Loucy (cell line): Measurements from ENCODE around the gene SLF2.
"Not testable (repeated sequence)": the region's sequence is repeated elsewhere in the genome, so short reads cannot be mapped to it uniquely, and the experiment has no call there.

Experiments used
- H2AFZ ChIP-seq: fragments of 200-600 bp; sonication (generic); 2 replicates; pipeline ENCODE4 v1.6.0; 2016; ENCODE audit warnings: antibody characterized with exemption, mild to moderate bottlenecking, low read length, moderate library complexity
- H3F3A ChIP-seq: fragments of 200-600 bp; 2 replicates; pipeline ENCODE4 v1.6.0; 2016; ENCODE audit warnings: antibody characterized with exemption, low read depth, mild to moderate bottlenecking
- H3K27me3 ChIP-seq: fragments of 200-600 bp; sonication (generic); 2 replicates; pipeline ENCODE4 v1.6.1; 2014; ENCODE audit warnings: low read length, mild to moderate bottlenecking; ENCODE audit not compliant: insufficient read depth, poor library complexity, severe bottlenecking
- H3K36me3 ChIP-seq: fragments of 200-600 bp; sonication (generic); 2 replicates; pipeline ENCODE4 v1.6.1; 2016; ENCODE audit warnings: low read length; ENCODE audit not compliant: insufficient read depth
- H3K4me1 ChIP-seq: fragments of 200-600 bp; sonication (generic); 2 replicates; pipeline ENCODE4 v1.5.1; 2014; ENCODE audit warnings: low read length, mild to moderate bottlenecking; ENCODE audit not compliant: insufficient read depth, poor library complexity, severe bottlenecking
- H3K4me2 ChIP-seq: fragments of 200-600 bp; sonication (generic); 2 replicates; pipeline ENCODE4 v1.6.0; 2014; ENCODE audit warnings: antibody characterized with exemption, low read length, low read depth, mild to moderate bottlenecking; ENCODE audit not compliant: poor library complexity, severe bottlenecking
- H3K4me3 ChIP-seq: fragments of 200-600 bp; sonication (generic); 2 replicates; pipeline ENCODE4 v1.5.1; 2014; ENCODE audit warnings: low read length, mild to moderate bottlenecking, mixed read lengths; ENCODE audit not compliant: poor library complexity, severe bottlenecking
- H3K79me2 ChIP-seq: fragments of 200-600 bp; sonication (generic); 2 replicates; pipeline ENCODE4 v1.6.1; 2014; ENCODE audit warnings: low read length; ENCODE audit not compliant: insufficient read depth
- H3K9ac ChIP-seq: fragments of 200-600 bp; sonication (generic); 2 replicates; pipeline ENCODE4 v1.6.0; 2014; ENCODE audit warnings: mild to moderate bottlenecking, low read depth, low read length, moderate library complexity; ENCODE audit not compliant: poor library complexity, severe bottlenecking
- H3K9me2 ChIP-seq: fragments of 200-600 bp; sonication (generic); replicated peaks from 2 replicates; pipeline ENCODE4 v1.6.1; 2016; ENCODE audit warnings: low read depth, low read length, mixed read lengths
- H3K9me3 ChIP-seq: fragments of 200-600 bp; sonication (generic); 2 replicates; pipeline ENCODE4 v1.6.1; 2014; ENCODE audit warnings: mild to moderate bottlenecking, antibody characterized with exemption, low read length, low read depth; ENCODE audit not compliant: insufficient read depth
- H4K20me1 ChIP-seq: fragments of 200-600 bp; sonication (generic); 2 replicates; pipeline ENCODE4 v1.6.0; 2014; ENCODE audit warnings: antibody characterized with exemption, low read length, mild to moderate bottlenecking; ENCODE audit not compliant: insufficient read depth, poor library complexity, severe bottlenecking
- EZH2phosphoT487 ChIP-seq: fragments of 200-600 bp; IDR thresholded peaks from 2 replicates; pipeline ENCODE4 v1.6.1; 2018; ENCODE audit warnings: antibody characterized with exemption, mild to moderate bottlenecking, moderate library complexity, borderline replicate concordance
- TF ChIP-seq, protein P1 (sequence below): fragments of 200-600 bp; sonication (generic); conservative IDR thresholded peaks from 2 replicates; pipeline ENCODE4 v1.5.1; 2014; ENCODE audit warnings: mild to moderate bottlenecking, antibody characterized with exemption, low read length

The SLF2 gene

GRCh38 chr10:100883312-100883821 is 29.4 kb upstream of the SLF2 start:
- Histone ChIP-seq H4K20me1 (no peaks in the 10 kb centered on the region), H3K4me3 (no peak overlapping the region), H3K79me2 (no peaks in the 10 kb centered on the region), H3K9me2 (no peaks in the 10 kb centered on the region), H3K9ac (peak overlapping the region; percentile 42), H3K36me3 (no peaks in the 10 kb centered on the region), H3K27me3 (no peaks in the 10 kb centered on the region), H3K4me2 (peak overlapping the region; percentile 50), H2AFZ (no peak overlapping the region; the same call in 1 of the 2 replicates), H3K9me3 (no peaks in the 10 kb centered on the region), H3F3A (no peaks in the 10 kb centered on the region), H3K4me1 (peaks cover 34% of the 10 kb centered on the region)
- TF ChIP-seq EZH2phosphoT487 = no peak
- TF ChIP-seq, protein P1, sequence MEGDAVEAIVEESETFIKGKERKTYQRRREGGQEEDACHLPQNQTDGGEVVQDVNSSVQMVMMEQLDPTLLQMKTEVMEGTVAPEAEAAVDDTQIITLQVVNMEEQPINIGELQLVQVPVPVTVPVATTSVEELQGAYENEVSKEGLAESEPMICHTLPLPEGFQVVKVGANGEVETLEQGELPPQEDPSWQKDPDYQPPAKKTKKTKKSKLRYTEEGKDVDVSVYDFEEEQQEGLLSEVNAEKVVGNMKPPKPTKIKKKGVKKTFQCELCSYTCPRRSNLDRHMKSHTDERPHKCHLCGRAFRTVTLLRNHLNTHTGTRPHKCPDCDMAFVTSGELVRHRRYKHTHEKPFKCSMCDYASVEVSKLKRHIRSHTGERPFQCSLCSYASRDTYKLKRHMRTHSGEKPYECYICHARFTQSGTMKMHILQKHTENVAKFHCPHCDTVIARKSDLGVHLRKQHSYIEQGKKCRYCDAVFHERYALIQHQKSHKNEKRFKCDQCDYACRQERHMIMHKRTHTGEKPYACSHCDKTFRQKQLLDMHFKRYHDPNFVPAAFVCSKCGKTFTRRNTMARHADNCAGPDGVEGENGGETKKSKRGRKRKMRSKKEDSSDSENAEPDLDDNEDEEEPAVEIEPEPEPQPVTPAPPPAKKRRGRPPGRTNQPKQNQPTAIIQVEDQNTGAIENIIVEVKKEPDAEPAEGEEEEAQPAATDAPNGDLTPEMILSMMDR = no peak

GRCh38 chr10:100885611-100886010 is 27.2 kb upstream of the SLF2 start:
- not testable (repeated sequence) for H3K9ac ChIP-seq

GRCh38 chr10:100886091-100886490 is 26.7 kb upstream of the SLF2 start:
- Histone ChIP-seq H3K4me1 (peaks cover 30% of the 10 kb centered on the region), H4K20me1 (no peaks in the 10 kb centered on the region), H2AFZ (no peak overlapping the region), H3K4me3 (no peak overlapping the region), H3K9ac (no peak overlapping the region), H3K79me2 (no peaks in the 10 kb centered on the region), H3K9me2 (no peaks in the 10 kb centered on the region), H3F3A (no peaks in the 10 kb centered on the region), H3K9me3 (no peaks in the 10 kb centered on the region), H3K36me3 (no peaks in the 10 kb centered on the region), H3K27me3 (no peaks in the 10 kb centered on the region), H3K4me2 (no peak overlapping the region)
- no peak for TF ChIP-seq EZH2phosphoT487
- TF ChIP-seq, protein P1 = no peak

More at GRCh38 chr10:100885611-100886010, 27.2 kb upstream of the SLF2 start:
- not testable (repeated sequence) for H4K20me1 ChIP-seq, H3K9me3 ChIP-seq, H3K4me2 ChIP-seq, H3K9me2 ChIP-seq, H3K27me3 ChIP-seq, H3F3A ChIP-seq, H3K4me3 ChIP-seq, H3K36me3 ChIP-seq, H2AFZ ChIP-seq, H3K79me2 ChIP-seq
- peaks cover 30% of the 10 kb centered on the region for H3K4me1 ChIP-seq

DNA sequence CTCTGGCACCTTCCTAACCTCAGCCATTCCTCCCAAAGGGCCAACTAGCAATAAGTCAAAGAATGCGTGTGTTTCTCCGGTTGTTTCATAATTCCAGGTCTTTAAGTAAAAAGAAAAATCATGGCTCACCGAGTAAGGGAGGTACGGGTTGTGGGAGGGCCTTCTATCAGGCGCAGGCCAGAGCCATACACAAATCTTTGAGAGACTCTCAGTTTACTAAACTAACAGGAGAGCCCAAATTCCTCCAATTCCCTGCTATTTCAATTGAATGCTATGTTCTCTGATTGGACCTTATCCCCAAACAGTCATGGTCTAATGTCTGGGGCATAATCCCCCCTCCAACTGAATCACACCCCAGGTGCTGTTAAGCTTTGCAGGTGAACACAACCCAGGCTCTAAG is 26.2 kb upstream of the SLF2 start:
- no peak overlapping the region for H3K9ac ChIP-seq
- no peaks in the 10 kb centered on the region for H3K27me3 ChIP-seq
- no peaks in the 10 kb centered on the region for H3K9me2 ChIP-seq
- H4K20me1 ChIP-seq = no peaks in the 10 kb centered on the region
- H3K4me3 ChIP-seq = no peak overlapping the region
- no peak overlapping the region for H2AFZ ChIP-seq
- H3K36me3 ChIP-seq = no peaks in the 10 kb centered on the region
- no peaks in the 10 kb centered on the region for H3K9me3 ChIP-seq
- TF ChIP-seq, protein P1 = no peak
- TF ChIP-seq EZH2phosphoT487 = no peak
- H3K4me1 ChIP-seq = peaks cover 30% of the 10 kb centered on the region
- no peaks in the 10 kb centered on the region for H3F3A ChIP-seq
- H3K4me2 ChIP-seq = no peak overlapping the region
- H3K79me2 ChIP-seq = no peaks in the 10 kb centered on the region
